DND-41 (cell line): ENCODE results near the gene ASRGL1.

Experiments used
- ATAC-seq: fragments of 200-7000 bp; cut with Tn5 transposase; 3 replicates; pipeline ENCODE4 v1.9.1; 2021; ENCODE audit warnings: low read depth; ENCODE audit not compliant: insufficient read depth
- DNase-seq: peaks from one replicate; pipeline ENCODE4 v3.0.0-alpha.2; 2020
- H2AFZ ChIP-seq: 2 replicates; pipeline ENCODE4 v1.6.0; 2012; ENCODE audit warnings: low read depth, low read length
- H3K27ac ChIP-seq: 2 replicates; pipeline ENCODE4 v1.5.1; 2012; ENCODE audit warnings: low read length, inconsistent platforms
- H3K27me3 ChIP-seq: fragments of 200-600 bp; sonication (generic); 2 replicates; pipeline ENCODE4 v1.6.0; 2012; ENCODE audit warnings: low read length, mild to moderate bottlenecking, inconsistent platforms; ENCODE audit not compliant: insufficient read depth, poor library complexity
- H3K36me3 ChIP-seq: 2 replicates; pipeline ENCODE4 v1.5.1; 2012; ENCODE audit warnings: low read length, inconsistent platforms; ENCODE audit not compliant: insufficient read depth
- H3K4me1 ChIP-seq: 2 replicates; pipeline ENCODE4 v1.5.1; 2012; ENCODE audit warnings: mild to moderate bottlenecking, low read length; ENCODE audit not compliant: insufficient read depth
- H3K4me2 ChIP-seq: 2 replicates; pipeline ENCODE4 v1.6.0; 2012; ENCODE audit warnings: mild to moderate bottlenecking, moderate library complexity, low read length, inconsistent platforms; ENCODE audit not compliant: insufficient read depth
- H3K4me3 ChIP-seq, 2 experiments: fragments of 200-600 bp in 1 of 2; shearing (Covaris generic) in 1 of 2; 2 replicates each; pipeline ENCODE4 v1.5.1; 2012 to 2016; ENCODE audit warnings: inconsistent platforms in 2 of 2, low read length in 2 of 2, mild to moderate bottlenecking in 2 of 2, low read depth in 1 of 2, moderate library complexity in 1 of 2
- H3K79me2 ChIP-seq: 2 replicates; pipeline ENCODE4 v1.6.0; 2012; ENCODE audit warnings: low read length, inconsistent platforms; ENCODE audit not compliant: insufficient read depth
- H3K9ac ChIP-seq: 2 replicates; pipeline ENCODE4 v1.6.0; 2012; ENCODE audit warnings: low read depth, mild to moderate bottlenecking, inconsistent platforms, low read length, moderate library complexity
- H3K9me3 ChIP-seq: 2 replicates; pipeline ENCODE4 v1.5.1; 2012; ENCODE audit warnings: low read length, moderate library complexity, mild to moderate bottlenecking, inconsistent platforms; ENCODE audit not compliant: insufficient read depth, severe bottlenecking
- H4K20me1 ChIP-seq: 2 replicates; pipeline ENCODE4 v1.6.0; 2012; ENCODE audit warnings: low read length; ENCODE audit not compliant: insufficient read depth
- EZH2 ChIP-seq: IDR thresholded peaks from 3 replicates; pipeline ENCODE4 v1.6.1; 2012; ENCODE audit warnings: borderline replicate concordance, low read depth, mild to moderate bottlenecking, moderate library complexity, low read length, inconsistent platforms; ENCODE audit not compliant: severe bottlenecking
- TF ChIP-seq, protein P1 (sequence below): IDR thresholded peaks from 2 replicates; pipeline ENCODE4 v1.5.1; 2012; ENCODE audit warnings: borderline replicate concordance, low read length, moderate library complexity, mild to moderate bottlenecking; ENCODE audit not compliant: poor library complexity, severe bottlenecking; ENCODE audit errors: extremely low read depth

Gene ASRGL1

DNA sequence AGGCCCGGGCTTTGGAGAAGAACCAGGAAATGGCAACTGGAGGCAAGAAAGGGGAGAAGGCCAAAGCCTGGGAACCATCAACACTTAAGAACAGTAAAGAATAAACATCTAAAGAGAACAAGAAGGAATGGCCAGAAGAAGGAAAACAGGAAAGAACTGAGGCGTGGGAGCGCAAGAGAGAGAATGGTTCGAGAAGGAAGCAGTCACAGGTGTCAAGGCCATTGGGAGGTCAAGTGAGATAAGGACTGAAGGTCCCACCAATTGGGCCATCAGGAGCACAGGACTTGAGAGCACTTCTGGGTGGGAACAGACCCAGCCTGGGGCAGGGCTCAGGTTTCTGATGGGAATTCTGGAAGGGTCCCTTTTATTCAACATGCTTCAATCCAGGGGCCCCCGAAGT is 80.9 kb downstream of the ASRGL1 start:
- H3K4me2 ChIP-seq, result no peak overlapping the region
- no peak overlapping the region for H2AFZ ChIP-seq
- TF ChIP-seq EZH2, result no peak
- TF ChIP-seq, protein P1, sequence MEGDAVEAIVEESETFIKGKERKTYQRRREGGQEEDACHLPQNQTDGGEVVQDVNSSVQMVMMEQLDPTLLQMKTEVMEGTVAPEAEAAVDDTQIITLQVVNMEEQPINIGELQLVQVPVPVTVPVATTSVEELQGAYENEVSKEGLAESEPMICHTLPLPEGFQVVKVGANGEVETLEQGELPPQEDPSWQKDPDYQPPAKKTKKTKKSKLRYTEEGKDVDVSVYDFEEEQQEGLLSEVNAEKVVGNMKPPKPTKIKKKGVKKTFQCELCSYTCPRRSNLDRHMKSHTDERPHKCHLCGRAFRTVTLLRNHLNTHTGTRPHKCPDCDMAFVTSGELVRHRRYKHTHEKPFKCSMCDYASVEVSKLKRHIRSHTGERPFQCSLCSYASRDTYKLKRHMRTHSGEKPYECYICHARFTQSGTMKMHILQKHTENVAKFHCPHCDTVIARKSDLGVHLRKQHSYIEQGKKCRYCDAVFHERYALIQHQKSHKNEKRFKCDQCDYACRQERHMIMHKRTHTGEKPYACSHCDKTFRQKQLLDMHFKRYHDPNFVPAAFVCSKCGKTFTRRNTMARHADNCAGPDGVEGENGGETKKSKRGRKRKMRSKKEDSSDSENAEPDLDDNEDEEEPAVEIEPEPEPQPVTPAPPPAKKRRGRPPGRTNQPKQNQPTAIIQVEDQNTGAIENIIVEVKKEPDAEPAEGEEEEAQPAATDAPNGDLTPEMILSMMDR, result no peak
- no peaks in the 10 kb centered on the region for H3K9me3 ChIP-seq
- no peaks in the 10 kb centered on the region for H3K4me1 ChIP-seq
- no peak overlapping the region for H3K9ac ChIP-seq
- no peak for ATAC-seq
- no peaks in the 10 kb centered on the region for H3K79me2 ChIP-seq
- no peak overlapping the region for H3K4me3 ChIP-seq
- H3K27ac ChIP-seq, result no peak overlapping the region
- DNase-seq, result no peak
- H4K20me1 ChIP-seq, result no peaks in the 10 kb centered on the region
- H3K27me3 ChIP-seq, result peaks cover 14% of the 10 kb centered on the region
- H3K36me3 ChIP-seq, result no peaks in the 10 kb centered on the region

DNA sequence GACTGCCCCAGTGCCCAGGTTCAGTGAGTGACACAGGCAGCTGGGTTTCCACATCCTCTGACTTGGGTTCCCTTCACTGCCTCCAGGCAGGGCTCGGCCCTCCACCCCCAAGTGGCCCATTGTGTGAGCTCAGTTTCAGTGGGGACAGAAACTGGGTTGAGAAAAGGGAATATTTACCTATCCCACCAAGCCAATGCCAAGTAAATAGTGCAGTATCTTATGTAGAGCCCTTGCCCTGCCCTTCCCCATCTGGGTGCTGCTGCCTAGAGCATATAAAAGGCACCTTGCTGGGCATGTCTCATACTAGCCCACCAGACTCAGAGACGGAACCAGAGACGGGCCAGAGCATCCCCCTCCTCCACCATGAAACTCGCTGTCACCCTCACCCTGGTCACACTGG is 81.5 kb downstream of the ASRGL1 start, which contains the start of gene SCGB1A1:
TSS of gene SCGB1A1 (plus strand) at position 301 of the 400 bp plus-strand sequence. CDS start at position 364, 63 bp downstream.
- no peak within 1 kb of the TSS for H3K4me3 ChIP-seq
- H3K79me2 ChIP-seq, result no peaks in the 10 kb centered on the region
- H3K36me3 ChIP-seq, result no peaks in the 10 kb centered on the region
- TF ChIP-seq, protein P1, result no peak
- TF ChIP-seq EZH2, result no peak
- no peak for DNase-seq
- ATAC-seq, result no peak
- H3K9me3 ChIP-seq, result no peaks in the 10 kb centered on the region
- H2AFZ ChIP-seq, result no peak within 1 kb of the TSS
- no peaks in the 10 kb centered on the region for H4K20me1 ChIP-seq
- H3K4me2 ChIP-seq, result no peak within 1 kb of the TSS
- H3K4me1 ChIP-seq, result no peaks in the 10 kb centered on the region
- H3K27me3 ChIP-seq, result peaks cover 15% of the 10 kb centered on the region
- no peak within 1 kb of the TSS for H3K27ac ChIP-seq
- no peak within 1 kb of the TSS for H3K9ac ChIP-seq

DNA sequence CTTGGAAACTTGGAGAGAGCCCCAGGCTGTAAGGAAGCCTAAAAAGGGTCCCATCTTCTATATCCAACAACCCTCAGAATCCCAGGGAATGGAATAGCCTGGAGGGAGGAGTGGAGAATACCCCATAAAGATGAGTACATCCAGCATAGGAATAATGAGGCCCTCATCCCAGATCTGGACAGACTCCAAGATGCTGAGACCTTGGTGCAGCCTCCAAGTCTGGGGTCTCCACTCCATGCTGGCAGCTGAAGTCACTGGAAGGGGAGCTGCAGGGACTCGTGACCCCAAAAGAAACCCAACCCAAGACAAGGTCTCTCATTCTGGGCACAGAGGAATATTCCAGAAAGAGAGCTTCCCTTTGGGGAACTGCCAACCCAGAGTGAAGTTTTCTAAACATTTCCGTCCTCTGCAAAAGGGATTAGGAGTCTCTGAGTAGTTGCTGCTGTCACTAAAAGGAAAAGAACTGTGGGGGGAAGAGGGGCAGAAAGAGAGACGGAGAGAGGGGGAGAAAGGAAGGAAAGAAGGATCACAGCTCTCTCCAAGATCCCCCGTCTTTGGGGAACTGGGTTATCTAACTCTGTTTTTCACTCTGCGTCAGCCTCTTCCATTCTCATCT is 82.2 kb downstream of the ASRGL1 start:
- ATAC-seq, result no peak
- Histone ChIP-seq H3K4me1 (no peaks in the 10 kb centered on the region; the same call in 1 of the 2 replicates), H2AFZ (no peak overlapping the region), H3K79me2 (no peaks in the 10 kb centered on the region), H3K27me3 (peaks cover 18% of the 10 kb centered on the region), H3K36me3 (no peaks in the 10 kb centered on the region), H3K4me2 (no peak overlapping the region), H4K20me1 (no peaks in the 10 kb centered on the region), H3K9ac (no peak overlapping the region), H3K4me3 (no peak overlapping the region), H3K27ac (no peak overlapping the region), H3K9me3 (no peaks in the 10 kb centered on the region)
- TF ChIP-seq EZH2, result no peak
- TF ChIP-seq, protein P1, result no peak
- DNase-seq, result no peak

DNA sequence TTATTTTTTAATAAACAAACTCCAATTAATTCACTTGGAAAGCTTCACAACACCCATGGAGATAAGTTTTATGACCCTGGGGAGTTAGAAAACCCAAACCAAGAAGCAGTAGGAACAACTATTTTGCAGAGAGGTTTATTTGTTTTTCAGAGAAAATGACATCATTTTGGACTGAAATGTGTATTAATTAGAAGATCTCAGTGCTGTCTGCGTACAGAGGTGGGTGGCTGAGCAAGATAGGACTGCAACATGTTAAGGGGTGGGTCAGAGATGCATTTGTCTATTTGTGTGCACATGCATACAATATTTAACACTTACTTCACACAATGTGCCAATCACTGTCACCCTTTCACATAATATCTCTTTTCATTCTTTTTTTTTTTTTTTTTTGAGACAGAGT is 82.7 kb downstream of the ASRGL1 start:
- H3K27ac ChIP-seq, result no peak overlapping the region
- H3K79me2 ChIP-seq, result no peaks in the 10 kb centered on the region
- no peak overlapping the region for H3K4me3 ChIP-seq
- ATAC-seq (no peak), DNase-seq (no peak)
- no peak overlapping the region for H3K9ac ChIP-seq
- no peaks in the 10 kb centered on the region for H4K20me1 ChIP-seq
- no peaks in the 10 kb centered on the region for H3K9me3 ChIP-seq
- no peak for TF ChIP-seq EZH2
- TF ChIP-seq, protein P1, result no peak
- no peaks in the 10 kb centered on the region for H3K36me3 ChIP-seq
- no peak overlapping the region for H3K4me2 ChIP-seq
- peaks cover 3% of the 10 kb centered on the region; the same call in 1 of the 2 replicates for H3K4me1 ChIP-seq
- no peak overlapping the region for H2AFZ ChIP-seq
- H3K27me3 ChIP-seq, result peaks cover 20% of the 10 kb centered on the region
